ENCODE results near the gene TECRL.

Gene TECRL

GRCh38 chr4:64326507-64326906 is 82.7 kb downstream of the TECRL start:
- DNase-seq, result no peak

- no peak for DNase-seq
Observed at GRCh38 chr4:64306255-64306565, 103.0 kb downstream of the TECRL start.

GRCh38 chr4:64305565-64306254 is 103.5 kb downstream of the TECRL start:
- DNase-seq, result no peak

- DNase-seq, result no peak
Observed at GRCh38 chr4:64272432-64272831, 136.8 kb downstream of the TECRL start.

- DNase-seq, result no peak
Observed at GRCh38 chr4:64271601-64272081, 137.6 kb downstream of the TECRL start.

- no peak for DNase-seq
Observed at GRCh38 chr4:64266669-64267068, 142.6 kb downstream of the TECRL start.

- no peak for DNase-seq
Observed at GRCh38 chr4:64266263-64266662, 143.0 kb downstream of the TECRL start.

- DNase-seq, result no peak
Observed at GRCh38 chr4:64251781-64252180, 157.5 kb downstream of the TECRL start.

- DNase-seq, result no peak
Observed at GRCh38 chr4:64250488-64250887, 158.8 kb downstream of the TECRL start.

GRCh38 chr4:64250061-64250460 is 159.2 kb downstream of the TECRL start:
- DNase-seq, result no peak

- DNase-seq, result peak; percentile 53
Observed at GRCh38 chr4:64248186-64248585, 161.1 kb downstream of the TECRL start.

- no peak for DNase-seq
Observed at GRCh38 chr4:64230709-64231310, 178.4 kb downstream of the TECRL start.
